CD4-positive, alpha-beta T cell treated with Interleukin-2 at 100 ng/mL for 4 hours (primary cell): ENCODE results near the gene RAB35.

Source experiments
- DNase-seq: peaks from one replicate; pipeline ENCODE4 v3.0.0-alpha.2; 2020; ENCODE audit warnings: low spot score

RAB35 gene

DNA sequence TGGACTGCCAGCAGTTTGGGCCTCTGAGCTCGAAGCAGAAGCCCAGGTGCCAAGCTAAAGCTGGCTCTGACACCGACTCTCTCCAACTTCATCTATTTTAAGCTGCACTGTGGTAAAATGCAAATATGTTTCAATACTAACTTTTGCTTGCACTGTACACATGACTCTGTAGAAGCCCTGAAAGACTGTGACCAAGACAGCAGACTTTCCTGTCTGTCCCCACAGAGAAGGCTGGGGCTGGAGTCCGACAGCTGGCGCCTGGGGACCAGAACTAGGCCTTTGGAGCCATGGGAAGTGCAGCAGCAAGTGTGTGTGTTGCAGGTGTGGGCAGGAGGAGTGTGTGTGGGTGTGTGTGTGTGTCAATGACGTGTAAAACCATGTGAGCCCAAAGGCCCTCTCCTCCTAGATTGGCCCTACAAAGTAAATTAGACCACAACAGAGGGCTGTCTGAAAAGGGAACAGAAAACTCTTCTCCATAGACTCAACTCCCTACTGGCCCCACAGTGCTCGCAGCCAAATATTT, 16.4 kb upstream of the RAB35 start:
- no peak for DNase-seq

DNA sequence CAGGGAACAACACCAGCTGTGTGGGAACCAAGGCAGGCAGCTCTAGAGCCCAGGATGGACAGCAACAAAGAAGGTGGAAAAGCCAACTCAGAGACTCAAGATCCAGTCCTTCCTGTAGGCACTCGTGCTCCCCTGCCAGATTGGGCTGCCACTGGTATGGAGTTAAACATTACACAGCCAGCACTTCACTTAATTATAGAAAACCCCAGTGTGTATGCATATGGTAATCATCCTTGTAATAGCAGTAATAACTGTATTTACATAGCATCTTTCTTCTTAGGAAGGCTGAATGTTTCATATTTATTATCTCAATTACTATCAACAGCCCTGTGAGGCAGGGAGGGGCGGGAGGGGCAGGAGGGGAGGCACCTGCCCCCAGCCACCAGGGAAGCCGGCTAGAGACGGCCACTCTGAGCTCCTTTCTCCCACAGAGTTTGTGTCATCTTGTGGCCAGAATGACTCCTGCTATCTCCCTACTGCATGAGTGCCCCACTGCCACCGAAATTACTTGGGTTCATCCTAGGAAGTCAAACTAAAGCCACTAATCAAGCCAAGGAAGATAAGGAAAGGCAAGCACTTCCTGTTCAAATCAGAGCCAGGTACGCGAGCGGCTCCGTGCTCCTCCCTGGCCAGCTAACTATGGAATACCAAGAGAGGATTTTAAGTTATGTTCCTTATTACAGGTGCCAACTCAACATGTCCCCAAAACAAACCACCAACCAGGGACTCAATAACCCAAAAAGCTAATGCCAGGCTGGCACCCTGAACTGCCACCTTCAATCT, 15.7 kb upstream of the RAB35 start:
- DNase-seq, result no peak

DNA sequence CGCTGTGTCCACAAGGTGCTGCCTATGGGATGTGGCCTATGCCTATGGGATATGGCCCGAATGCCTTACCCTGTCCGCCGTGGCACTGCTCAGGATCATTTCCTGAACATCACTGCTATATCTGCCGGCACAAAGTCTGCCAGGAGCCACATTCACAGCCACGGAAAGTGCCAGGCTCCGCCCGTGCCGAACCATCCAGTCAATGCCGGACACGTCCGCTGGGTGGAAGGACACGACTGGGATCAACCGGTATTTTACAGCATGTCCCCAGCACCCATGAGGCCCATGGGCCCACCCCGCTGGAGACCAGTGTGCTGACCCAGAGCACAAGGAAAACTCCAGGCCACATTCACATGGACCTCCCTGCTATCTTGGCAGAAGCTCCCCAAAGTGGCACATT, 14.6 kb upstream of the RAB35 start:
- no peak for DNase-seq

DNA sequence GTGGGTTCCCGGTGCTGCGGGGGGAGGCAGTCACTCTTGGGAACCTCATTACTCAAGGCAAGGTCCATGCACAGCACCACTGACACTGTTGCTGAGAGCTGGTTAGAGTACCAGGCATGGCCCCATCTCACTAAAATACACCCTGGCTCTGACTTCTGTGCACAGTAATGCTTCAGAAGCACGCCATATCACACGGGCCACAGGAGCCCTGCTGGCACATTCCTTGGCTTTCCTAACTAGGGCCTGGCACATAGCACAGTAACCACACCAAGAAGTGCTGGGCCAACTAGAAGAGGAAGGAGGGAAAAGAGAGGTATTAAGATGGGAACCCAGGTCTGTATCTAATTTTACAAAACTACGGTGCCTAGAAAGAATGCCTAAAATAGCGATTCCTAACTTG, 13.5 kb upstream of the RAB35 start:
- no peak for DNase-seq

DNA sequence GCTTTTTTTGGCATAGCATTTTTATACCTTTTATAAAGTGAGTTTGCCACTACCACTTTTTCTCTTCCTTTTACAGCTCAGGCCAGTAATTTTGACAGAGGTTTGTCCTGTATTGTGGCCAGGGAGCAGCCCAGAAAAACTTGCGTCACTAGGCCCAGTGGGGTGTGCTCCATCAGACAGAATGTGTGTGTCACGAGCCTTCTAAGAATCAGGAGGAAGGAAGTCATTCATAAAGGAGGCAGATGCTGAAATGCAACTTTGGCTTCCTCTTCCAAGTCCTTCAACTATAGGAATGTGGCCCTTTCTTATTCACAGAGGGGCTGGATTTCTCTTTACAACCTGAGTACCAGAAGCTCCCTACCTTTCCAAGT, 10.1 kb upstream of the RAB35 start:
- no peak for DNase-seq

DNA sequence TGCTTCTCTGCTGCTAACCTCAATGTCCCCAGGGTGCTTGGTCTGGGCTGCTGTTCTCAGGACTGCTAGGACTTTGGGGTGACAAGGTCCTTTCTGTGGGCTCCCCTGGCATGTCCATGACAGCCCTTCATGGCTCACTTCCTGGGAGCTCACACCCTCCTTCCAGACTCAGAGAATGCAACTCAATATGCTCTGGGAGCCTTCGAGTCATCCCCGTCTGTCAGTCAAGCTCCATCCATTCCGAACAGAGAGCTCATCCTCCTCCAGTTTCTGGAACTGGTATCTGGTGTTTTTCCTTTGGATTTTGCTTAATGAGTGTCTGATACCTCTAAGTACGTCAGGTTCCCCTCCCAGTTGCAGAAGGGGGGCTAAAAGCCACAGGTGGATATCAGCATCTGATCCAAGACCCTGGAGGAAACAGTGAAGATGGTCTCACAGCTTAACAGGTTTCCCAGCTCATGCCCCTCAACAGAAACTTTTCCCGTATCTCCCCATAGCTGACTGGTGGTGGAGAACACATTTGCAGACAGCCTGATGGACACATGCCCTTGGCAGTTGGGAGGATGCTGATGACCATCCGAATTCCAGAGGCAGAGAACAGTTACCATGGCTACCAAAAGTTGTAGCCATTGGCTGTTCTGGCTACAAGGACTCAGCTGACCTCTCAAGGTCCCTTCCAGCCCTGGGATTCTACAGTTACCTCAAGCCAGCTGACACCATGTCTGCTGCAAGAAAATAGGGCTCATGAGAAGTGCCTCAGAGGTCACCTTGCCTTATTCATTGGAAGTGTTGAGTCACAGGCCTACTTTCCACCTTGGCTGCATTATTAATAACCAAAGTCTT, 9.5 kb upstream of the RAB35 start:
- DNase-seq, result no peak

DNA sequence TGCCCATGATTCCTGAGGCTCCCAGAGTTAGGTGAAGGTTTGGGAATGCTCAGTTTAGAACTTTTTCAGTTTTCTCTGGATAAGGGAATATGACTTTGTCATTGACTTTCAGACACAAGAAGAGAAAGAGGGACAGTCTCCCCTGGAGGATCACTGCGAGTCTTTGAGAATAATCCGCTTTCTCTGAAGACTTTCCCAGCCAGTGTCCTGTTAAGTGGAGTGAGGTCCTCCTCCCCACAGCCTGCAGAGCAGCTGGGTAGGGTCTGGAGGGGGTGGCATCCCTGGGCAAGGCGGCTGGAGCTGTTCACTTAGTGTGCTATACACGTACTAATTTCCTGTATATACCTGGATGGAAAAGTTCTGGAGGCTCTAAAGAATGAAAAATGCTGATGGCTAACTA, 8.5 kb upstream of the RAB35 start:
- no peak for DNase-seq

DNA sequence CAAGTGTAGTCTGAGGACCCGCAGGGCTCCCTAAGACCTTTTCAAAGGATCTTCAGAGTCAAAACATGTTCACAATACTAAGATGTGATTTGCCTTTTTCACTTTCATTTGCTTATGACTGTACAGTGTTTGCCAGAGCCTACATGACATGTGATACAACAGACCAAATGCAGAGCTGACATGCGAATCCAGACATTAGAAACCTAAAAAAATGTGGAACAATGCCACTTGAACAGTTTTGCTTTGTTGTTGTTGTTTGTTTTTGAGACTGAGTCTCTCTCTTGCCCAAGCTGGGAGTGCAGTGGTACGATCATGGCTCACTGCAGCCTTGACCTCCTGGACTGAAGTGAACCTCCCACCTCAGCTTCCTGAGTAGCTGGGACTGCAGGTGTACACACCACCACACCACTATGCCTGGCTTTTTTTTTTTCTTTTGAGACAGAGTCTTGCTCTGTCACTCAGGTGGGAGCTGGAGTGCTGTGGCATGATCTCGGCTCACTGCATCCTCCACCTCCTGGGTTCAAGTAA, 5.3 kb upstream of the RAB35 start:
- peak; percentile 15 for DNase-seq

DNA sequence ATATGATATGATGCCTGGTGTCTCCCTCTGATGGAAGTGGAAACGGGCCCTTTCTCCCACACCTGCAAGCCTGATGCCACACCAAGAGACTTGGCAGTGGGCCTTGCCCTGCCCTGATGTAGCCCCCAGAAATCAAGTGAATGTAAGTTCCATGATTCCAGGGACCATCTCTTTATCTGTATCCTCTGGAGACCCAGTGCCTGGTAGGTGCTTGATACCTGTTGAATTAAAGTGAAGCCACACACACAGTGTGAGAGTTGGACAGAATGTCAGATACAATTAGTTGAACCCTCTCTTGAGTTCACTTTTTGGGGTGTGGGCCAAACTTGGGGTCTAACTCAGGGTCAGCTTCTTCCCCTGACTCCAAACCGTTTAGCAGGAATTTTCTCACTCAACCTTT, 4.8 kb upstream of the RAB35 start:
- no peak for DNase-seq

DNA sequence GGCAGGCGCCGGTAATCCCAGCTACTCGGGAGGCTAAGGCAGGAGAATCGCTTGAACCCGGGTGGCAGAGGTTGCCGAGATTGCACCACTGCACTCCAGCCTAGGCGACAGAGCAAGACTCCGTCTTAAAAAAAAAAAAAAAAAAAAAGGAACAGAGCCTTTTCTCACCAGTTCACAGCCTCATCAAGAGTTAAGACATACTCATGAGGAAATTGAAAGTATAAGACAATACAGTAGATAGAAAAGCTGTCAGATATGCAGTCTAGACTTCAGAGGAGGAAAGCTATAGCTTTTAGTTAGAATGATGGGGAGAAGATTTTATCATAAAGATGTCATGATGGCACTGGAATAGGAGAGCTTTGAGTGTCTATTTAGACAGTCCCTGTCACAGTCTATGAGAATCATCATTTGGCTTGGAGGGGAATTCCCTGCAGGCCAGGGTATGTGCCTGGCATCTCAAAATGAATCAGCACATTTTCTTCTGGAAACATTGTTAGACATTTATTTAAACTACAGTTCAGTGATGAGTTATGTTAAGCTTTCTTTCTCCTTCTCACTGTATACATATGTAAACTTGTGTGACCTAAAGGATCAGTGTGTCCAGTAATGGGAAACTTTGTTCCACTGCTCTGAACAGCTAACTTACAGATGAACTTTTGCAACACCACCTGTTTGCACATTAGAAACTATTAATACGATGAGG, 2.9 kb upstream of the RAB35 start:
- peak; percentile 42 for DNase-seq

DNA sequence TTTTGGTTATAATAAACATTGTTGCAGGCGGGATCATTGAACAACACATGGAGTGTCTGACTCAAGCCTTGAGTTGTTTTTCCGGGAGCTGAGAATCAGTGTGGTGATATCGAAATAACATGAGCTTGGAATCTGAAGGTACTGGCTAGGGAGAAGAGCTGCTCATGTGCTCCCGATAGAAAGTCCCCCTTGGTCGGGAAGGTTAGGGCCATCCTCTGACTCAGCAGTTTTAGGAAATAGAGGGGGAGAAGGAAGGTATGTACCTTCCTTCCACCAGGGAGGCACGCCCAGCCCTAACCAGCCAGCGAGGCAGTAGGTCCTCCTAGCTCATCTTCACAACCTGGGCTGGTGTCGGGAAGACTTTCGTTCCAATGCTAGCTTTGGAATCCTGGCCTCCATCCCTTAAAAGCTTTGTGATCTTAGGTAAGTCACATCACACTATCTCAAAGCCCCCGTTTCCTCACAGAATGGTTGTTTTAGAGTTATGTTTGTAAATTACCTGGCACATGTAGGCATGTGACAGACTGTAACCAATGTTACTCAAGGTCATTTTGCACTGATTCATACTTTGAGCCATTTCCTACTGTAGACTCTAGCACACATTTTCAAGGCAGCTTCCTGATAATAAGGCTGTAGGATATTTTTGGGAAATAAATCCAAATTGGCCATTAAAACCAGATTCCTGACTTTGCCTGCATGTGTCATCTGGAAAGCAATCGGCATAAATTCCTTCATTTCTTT, 1.9 kb upstream of the RAB35 start:
- no peak for DNase-seq

DNA sequence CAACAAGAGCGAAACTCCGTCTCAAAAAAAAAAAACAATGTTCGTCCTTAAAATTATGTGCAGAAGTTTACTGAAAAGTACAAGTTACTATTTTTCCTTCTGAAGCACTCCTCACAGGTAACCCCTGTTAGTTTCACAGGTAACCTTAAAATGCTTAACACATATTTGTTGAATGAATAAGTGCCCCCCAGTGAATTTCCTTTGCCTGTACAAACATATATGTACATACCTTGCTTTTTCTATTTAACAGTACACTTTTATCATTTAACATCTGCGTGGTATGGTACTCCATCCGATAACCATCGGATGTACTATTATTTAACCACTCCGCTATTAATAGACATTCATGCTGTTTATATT, 1.4 kb upstream of the RAB35 start:
- no peak for DNase-seq

DNA sequence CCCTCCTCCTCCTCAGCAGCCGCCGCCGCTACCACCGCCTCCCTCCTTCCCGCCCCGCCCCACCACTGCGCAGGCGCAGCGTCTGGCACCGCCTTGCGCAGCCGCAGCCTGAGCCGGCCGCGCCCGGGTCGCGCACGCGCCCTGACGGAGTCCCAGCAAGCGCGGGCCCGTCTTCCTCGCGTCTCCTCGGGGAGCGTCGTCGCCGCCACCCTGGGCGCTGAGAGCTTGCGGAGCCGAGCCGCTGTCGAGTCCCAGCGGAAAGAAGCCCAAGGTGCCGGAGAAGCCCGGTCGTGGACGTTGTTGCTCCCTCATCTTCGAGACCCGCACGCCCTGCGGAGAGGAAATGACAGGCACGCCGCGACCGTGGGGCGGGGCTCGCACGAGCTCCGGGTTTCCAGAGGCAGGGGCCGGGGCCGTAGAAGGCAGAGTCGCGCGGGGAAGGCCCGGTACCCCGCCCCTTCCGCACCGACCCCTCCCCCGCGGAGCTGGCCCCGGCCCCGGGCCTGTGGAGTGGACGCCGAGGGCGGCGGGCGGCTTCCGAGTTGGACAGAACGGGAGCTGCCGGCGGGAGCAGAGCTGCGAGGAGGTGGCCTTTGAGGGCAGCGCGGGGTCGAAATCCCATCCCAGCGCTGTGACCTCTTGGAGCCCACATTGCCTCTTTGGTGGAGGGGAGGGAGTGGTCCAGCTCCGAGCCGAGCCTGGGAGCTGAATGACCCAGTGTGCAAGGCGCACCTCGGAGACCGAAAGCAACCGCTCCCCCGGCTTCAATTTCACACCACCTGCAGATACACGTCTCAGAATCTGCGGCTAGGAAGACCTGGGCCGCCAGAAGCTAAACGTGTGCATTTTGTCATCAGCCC, 469 bp upstream of the RAB35 start:
- DNase-seq, result peak; percentile 96

DNA sequence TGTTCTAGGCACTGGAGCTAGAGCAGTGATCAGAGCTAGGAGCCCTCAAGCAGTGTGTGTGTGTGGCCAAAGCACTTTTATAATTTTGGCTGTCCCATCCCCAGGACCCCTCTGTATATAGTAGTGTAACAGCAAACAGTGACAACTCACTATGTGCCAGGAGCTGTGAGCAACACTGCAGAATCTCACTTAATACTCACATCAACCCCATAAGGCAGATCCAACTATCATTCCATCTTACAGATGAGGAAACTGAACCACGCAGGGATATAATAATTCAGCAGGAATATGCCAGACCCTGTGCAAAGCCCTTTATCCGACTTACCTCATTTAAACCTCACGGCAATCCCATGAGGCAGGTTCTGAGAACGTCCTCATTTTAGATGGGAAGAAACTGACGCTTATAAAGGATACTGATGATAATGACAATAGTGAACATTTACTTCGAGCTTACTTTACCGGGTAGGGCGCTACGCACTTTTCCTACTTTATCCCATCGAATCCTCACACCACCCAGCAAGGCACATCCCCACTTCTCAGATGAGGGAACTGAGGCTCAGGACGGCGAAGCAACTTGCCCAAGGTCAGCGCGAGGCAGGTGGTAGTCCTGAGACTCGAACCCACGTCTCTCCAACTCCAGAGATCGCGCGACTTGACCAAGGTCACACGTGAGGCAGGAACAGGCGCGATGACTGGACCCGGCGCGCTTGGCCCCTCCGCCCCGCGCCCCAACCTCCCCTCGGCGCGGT, 687 bp downstream of the RAB35 start:
- peak; percentile 12 for DNase-seq

DNA sequence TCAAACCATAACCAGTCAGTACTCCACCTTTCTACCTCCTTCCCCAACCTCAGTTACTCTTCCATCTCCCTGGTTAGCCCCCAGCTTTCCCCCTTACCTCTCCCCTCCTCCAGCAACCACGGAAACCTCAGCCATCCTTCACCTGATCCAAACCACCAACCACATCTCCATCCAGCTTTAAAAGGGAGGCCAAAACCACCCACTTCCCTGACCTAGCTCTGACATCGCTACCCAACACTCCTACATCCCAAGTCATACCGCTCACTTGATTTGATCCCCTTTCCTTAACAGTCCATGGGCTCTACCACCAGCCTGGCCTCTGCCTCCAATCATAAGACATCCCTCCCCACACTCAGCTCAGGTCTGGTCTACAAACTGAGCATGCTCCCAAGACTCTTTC, 1.5 kb downstream of the RAB35 start:
- no peak for DNase-seq

DNA sequence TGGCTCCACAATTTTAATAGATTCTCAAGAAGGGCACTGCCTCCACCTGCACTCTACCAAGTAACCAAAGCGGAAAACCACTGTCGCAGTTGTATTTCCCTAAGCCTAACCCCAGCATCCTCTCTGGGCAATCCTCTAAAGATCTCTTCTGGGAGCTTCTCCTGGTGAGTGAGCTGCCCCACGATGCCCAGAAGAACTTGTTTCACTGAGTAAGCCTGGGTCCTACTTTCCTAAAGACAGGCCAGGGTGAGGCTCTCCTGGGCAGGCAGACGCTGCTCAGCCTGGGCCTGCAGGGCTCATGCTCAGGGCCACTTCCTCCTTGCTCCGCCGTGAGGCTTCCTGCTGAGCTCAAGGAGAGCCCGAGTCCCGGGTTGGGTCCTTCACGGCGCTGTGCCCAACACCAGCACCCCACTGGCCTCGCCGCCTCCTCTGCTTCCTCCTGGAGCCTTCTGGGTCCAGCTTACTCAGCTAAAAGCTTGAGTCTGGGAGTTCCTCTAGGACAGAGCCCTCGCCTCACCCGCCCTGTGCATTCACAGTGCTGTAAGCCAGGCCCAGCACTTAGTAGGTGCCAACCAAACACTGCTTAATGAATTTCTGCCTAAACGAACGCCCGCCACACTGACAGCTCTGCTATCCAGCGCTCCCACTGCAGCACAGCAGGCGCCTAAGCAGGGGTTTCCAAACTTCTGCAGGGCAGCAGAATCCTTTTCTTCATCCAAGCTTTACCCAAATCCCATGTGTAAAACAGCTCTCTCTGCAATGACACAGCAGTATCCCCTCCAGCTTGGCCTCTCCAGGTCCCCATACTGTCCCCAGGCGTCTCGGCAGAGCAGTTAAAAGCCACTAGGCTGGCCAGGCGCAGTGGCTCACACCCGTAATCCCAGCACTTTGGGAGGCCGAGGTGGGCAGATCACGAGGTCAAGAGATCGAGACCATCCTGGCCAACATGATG, 5.7 kb downstream of the RAB35 start:
- peak; percentile 58 for DNase-seq

DNA sequence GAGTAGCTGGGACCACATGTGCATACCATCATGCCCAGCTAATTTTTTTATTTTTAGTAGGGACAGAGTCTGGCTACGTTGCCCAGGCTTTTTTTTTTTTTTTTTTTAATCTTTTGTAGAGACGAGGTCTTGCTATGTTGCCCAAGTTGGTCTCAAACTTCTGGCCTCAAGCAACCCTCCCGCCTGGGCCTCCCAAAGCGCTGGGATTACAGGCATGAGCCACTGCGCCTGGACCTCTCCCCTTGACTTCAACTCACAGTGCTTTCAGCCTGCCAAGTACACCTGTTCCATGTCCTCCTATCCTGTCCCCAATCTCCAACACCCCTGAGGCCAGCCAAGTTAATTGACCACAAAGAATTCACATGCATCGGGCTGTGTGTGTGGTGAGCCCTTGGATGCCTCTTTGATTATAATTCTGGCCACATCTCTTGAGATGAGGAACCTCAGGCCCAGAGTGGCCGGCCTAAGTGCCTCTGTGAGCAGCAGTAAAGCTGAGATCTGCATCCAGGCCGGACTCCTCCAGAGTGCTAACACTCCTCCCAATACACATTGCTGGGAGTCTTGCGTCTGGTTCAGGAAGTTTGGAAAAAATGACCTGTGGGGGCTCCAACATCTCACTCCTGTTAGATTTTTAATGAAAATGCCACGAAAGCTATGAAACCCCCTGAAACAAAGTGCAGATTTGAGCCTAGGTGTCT, 6.8 kb downstream of the RAB35 start:
- no peak for DNase-seq

DNA sequence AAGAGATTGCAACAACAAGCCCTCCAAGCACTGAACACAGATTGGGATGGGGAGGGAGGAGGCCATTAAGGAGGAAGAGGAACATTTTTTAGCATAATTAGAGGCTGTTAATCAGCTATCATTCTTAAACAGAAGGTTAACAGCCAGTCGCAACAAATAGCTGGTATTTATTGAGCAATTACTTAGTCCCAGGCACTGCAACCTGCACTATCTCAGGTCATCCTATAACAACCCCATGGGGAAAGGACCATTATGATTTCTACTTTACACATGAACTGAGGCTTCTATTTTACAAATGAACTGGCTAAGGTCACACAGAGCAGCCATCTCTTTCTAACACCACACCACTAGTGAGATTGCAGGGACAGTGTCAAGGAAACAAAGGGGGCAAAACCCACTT, 10.4 kb downstream of the RAB35 start:
- DNase-seq, result no peak
